GM21737 (cell line): Measurements from ENCODE around the gene PCK1.

ENCODE experiments used
- ATAC-seq: cut with Tn5 transposase; IDR thresholded peaks from one replicate; pipeline ENCODE4 v1.9.1; 2021; ENCODE audit warnings: mild to moderate bottlenecking, moderate library complexity; ENCODE audit not compliant: unreplicated experiment

PCK1 gene

GRCh38 chr20:57576002-57576401 lies 15.1 kb downstream of the PCK1 start:
- no peak for ATAC-seq

- no peak for ATAC-seq
Measured at GRCh38 chr20:57576617-57577550, 16.0 kb downstream of the PCK1 start.

- ATAC-seq, result no peak
Measured at GRCh38 chr20:57577679-57578475, 17.0 kb downstream of the PCK1 start.

GRCh38 chr20:57578476-57579165 lies 17.7 kb downstream of the PCK1 start:
- ATAC-seq, result no peak

- ATAC-seq, result no peak
Measured at GRCh38 chr20:57579331-57579897, 18.5 kb downstream of the PCK1 start.

GRCh38 chr20:57579898-57580447 lies 19.1 kb downstream of the PCK1 start:
- no peak for ATAC-seq

GRCh38 chr20:57580478-57581201 lies 19.7 kb downstream of the PCK1 start:
- ATAC-seq, result no peak

- ATAC-seq, result no peak
Measured at GRCh38 chr20:57581202-57582028, 20.5 kb downstream of the PCK1 start.

GRCh38 chr20:57582029-57582378 lies 21.1 kb downstream of the PCK1 start:
- ATAC-seq, result no peak

- no peak for ATAC-seq
Measured at GRCh38 chr20:57582432-57583288, 21.8 kb downstream of the PCK1 start.

GRCh38 chr20:57583289-57584257 lies 22.7 kb downstream of the PCK1 start:
- no peak for ATAC-seq

GRCh38 chr20:57584768-57585461 lies 24.0 kb downstream of the PCK1 start:
- ATAC-seq, result no peak

GRCh38 chr20:57585466-57586213 lies 24.7 kb downstream of the PCK1 start:
- ATAC-seq, result no peak

GRCh38 chr20:57586370-57586793 lies 25.5 kb downstream of the PCK1 start:
- ATAC-seq, result no peak

GRCh38 chr20:57586943-57587277 lies 26.0 kb downstream of the PCK1 start:
- ATAC-seq, result no peak
